ENCODE data around the gene RAPGEF3.

The RAPGEF3 gene

GRCh38 chr12:47744005-47744651, 14.6 kb downstream of the RAPGEF3 start:
- DNase-seq (ENCODE audit: low read depth in 2 of 2): peak; percentile 26 to 33

- no peak for DNase-seq (ENCODE audit: low read depth in 2 of 2)
These were observed 15.3 kb downstream of the RAPGEF3 start for GRCh38 chr12:47743311-47743860.

GRCh38 chr12:47742253-47742825, 16.3 kb downstream of the RAPGEF3 start:
- DNase-seq (ENCODE audit: low read depth in 2 of 2): peak; percentile 69 to 75

GRCh38 chr12:47741340-47741703, 17.4 kb downstream of the RAPGEF3 start:
- DNase-seq (ENCODE audit: low read depth in 2 of 2): peak; percentile 39 to 40

GRCh38 chr12:47740606-47741339, 17.9 kb downstream of the RAPGEF3 start:
- no peak for DNase-seq (ENCODE audit: low read depth in 2 of 2)

GRCh38 chr12:47739979-47740378, 18.7 kb downstream of the RAPGEF3 start:
- no peak for DNase-seq (ENCODE audit: low read depth in 2 of 2)

- DNase-seq (ENCODE audit: low read depth in 2 of 2): no peak
These were observed 19.4 kb downstream of the RAPGEF3 start for GRCh38 chr12:47739297-47739696.

- DNase-seq (ENCODE audit: low read depth in 2 of 2): no peak
These were observed 20.6 kb downstream of the RAPGEF3 start for GRCh38 chr12:47737936-47738594.

GRCh38 chr12:47736877-47737676, 21.6 kb downstream of the RAPGEF3 start:
- no peak for DNase-seq (ENCODE audit: low read depth in 2 of 2)

GRCh38 chr12:47736216-47736615, 22.5 kb downstream of the RAPGEF3 start:
- no peak for DNase-seq (ENCODE audit: low read depth in 2 of 2)

- DNase-seq (ENCODE audit: low read depth in 2 of 2): no peak
These were observed 23.0 kb downstream of the RAPGEF3 start for GRCh38 chr12:47735649-47736048.

- no peak for DNase-seq (ENCODE audit: low read depth in 2 of 2)
These were observed 23.8 kb downstream of the RAPGEF3 start for GRCh38 chr12:47734725-47735480.

- DNase-seq (ENCODE audit: low read depth in 2 of 2): no peak
These were observed 25.5 kb downstream of the RAPGEF3 start for GRCh38 chr12:47733142-47733541.

- no peak for DNase-seq (ENCODE audit: low read depth in 2 of 2)
These were observed 26.2 kb downstream of the RAPGEF3 start for GRCh38 chr12:47732504-47732903.

GRCh38 chr12:47731723-47732122, 27.0 kb downstream of the RAPGEF3 start:
- no peak for DNase-seq (ENCODE audit: low read depth in 2 of 2)

GRCh38 chr12:47730341-47730744, 28.3 kb downstream of the RAPGEF3 start:
- no peak for DNase-seq (ENCODE audit: low read depth in 2 of 2)

GRCh38 chr12:47729233-47729632, 29.4 kb downstream of the RAPGEF3 start:
- DNase-seq (ENCODE audit: low read depth in 2 of 2): no peak

- DNase-seq (ENCODE audit: low read depth in 2 of 2): no peak
These were observed 32.8 kb downstream of the RAPGEF3 start for GRCh38 chr12:47725893-47726292.

- DNase-seq (ENCODE audit: low read depth in 2 of 2): no peak
These were observed 33.4 kb downstream of the RAPGEF3 start, which contains the start of gene ENDOU for GRCh38 chr12:47725091-47725772. TSS of gene ENDOU (minus strand) at chr12:47725490. CDS start at chr12:47725413, 77 bp downstream.
